GM19099 (cell line): ENCODE results near the gene ASS1.

Experiments used
- POLR2A ChIP-seq: IDR thresholded peaks from 3 replicates; pipeline ENCODE4 v1.6.1; 2011; ENCODE audit warnings: low read depth; ENCODE audit not compliant: insufficient read length; ENCODE audit errors: extremely low read depth

Gene ASS1

GRCh38 chr9:130429831-130430230 is 14.9 kb upstream of the ASS1 start:
- no peak for TF ChIP-seq POLR2A

DNA sequence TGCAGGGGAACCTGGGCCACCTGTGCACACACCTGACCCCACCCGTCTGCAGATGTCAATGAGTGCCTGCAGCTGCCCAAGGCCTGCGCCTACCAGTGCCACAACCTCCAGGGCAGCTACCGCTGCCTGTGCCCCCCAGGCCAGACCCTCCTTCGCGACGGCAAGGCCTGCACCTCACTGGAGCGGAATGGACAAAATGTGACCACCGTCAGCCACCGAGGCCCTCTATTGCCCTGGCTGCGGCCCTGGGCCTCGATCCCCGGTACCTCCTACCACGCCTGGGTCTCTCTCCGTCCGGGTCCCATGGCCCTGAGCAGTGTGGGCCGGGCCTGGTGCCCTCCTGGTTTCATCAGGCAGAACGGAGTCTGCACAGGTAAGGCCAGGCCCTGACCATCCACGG is 14.5 kb upstream of the ASS1 start:
- TF ChIP-seq POLR2A, result no peak

GRCh38 chr9:130430734-130431535 is 13.8 kb upstream of the ASS1 start:
- no peak for TF ChIP-seq POLR2A

DNA sequence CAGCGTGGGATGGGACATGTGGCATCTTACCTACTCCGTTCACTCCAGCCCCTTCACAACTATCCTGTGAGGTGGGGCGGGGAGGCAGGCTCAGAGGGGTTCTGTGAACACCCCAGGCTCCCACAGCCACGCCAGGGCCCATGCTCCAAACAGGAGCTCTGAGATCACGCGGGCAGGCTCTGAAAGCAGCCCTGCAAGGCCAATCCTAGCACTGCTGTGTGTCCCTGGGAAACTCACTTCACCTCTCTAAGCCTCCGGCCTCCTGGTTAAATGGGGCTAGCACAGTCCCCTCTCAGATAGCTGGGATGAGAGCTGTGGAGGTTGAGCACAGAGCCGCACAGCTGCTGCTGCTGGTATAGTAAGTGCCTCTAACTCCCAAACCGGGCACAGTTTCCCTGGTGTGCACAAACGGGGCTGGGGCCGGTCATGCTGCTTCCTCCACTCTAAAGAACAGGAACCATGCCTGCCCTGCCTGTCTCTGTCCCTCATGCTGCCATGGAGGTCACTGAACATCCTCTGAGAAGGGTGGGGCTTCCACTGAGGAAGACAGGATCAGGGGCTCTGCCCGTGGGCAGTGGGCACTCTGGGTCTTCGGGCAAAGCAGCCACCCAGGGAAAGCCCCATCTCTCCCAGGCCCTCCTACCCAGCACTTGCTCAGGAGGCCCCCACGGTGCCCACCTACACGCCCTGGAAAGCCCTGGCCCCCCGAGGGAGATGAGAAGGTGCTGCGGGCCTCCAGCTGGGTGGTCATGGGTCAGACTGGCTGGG is 13.0 kb upstream of the ASS1 start:
- TF ChIP-seq POLR2A, result no peak

DNA sequence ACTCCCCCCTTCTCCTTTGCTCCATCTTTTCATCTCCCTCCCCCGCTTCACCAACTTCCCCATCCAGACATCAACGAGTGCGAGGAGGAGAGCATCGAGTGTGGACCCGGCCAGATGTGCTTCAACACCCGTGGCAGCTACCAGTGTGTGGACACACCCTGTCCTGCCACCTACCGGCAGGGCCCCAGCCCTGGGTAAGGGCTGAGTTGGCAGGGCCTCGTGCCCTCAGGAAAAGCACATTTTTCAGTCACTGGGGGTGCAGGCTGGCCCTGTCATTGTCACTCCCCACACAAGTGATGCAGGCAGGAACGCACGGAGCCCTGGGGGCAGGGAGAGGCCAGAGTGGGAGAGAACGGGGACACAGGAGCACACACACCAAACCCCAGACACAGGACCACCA is 12.4 kb upstream of the ASS1 start:
- no peak for TF ChIP-seq POLR2A

DNA sequence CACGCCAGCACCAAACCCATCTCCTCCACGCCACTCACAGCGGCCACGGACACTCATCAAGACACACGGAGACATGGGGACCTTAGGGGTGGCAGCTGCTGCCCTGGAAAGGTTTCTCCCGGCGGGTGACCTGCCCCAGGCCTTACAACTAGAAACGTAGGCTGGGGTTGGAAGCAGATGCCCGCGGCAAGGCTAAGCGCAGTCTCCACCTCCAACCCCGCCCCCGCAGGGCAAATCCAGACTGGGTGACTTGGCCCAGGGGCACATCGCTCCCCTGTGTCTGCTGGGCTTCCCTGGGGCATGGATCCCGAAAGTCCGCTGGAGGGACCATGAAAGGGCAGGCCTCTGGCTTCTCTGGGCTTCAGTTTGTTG is 12.0 kb upstream of the ASS1 start:
- no peak for TF ChIP-seq POLR2A

GRCh38 chr9:130433168-130433946 is 11.4 kb upstream of the ASS1 start:
- TF ChIP-seq POLR2A, result no peak

DNA sequence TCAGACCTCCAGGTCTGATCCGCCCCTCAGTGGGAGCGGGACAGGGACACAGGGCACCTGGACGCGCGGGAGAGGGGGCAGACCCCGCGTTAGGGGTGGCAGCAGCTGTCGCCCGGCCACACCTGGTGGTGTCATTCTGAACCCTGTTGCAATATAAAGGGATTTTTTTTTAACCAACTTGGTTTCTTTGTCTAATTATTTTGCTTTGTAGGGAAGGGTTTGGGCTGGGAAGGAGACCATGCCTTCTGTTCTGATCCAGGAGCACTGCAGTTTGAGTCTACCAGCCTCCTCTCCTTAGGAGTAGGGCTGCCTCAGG is 10.9 kb upstream of the ASS1 start:
- no peak for TF ChIP-seq POLR2A

- TF ChIP-seq POLR2A, result no peak
Observed at GRCh38 chr9:130437011-130437789, 7.6 kb upstream of the ASS1 start.

DNA sequence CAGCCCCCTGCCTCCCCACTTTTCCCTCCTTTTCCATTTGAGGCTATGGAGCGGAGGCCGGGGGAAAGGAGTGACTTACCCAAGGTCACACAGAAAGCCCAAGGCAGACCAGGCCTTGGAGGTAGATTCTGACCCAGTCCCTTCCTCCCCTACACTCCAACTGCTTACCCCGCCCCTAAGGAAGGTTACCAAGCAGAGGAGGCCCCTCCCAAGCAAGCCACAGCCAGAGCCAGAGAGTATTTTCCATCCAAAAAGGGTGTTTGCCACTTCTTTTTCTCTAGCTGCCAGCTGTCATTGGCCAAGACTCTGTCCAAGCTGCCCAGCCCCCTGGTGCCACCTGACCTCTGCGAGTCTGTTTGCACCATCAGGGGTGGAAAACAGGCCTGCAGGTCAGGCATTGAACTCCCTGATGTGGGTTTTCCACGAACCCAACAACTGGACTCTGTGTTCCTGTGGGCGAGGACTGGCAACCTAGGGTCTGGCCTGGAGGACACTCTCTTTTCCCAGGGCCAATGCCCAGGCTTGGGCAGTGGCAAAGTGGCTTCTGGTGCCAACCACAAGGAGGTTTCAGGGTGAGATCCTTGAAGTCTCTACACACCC is 6.3 kb upstream of the ASS1 start:
- TF ChIP-seq POLR2A, result no peak

DNA sequence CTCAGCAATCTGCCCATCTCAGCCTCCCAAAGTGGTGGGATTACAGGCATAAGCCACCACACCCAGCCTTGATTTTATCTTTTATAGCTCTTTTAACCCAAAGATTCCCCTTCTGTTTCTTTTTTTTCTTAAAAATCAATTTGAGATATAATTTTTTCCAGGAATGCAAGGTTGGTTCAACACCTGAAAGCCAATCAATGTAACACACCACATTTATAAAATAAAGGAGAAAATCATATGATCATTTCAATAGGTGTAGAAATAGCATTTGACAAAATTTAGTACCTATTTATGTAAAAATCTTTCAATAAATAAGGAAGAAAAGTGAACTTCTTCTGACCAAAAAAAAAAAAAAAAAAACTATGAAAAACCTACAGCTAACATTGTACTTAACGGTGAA is 3.7 kb upstream of the ASS1 start:
- TF ChIP-seq POLR2A, result no peak

- TF ChIP-seq POLR2A, result no peak
Observed at GRCh38 chr9:130442746-130443455, 1.9 kb upstream of the ASS1 start.

- no peak for TF ChIP-seq POLR2A
Observed at GRCh38 chr9:130443456-130443801, 1.3 kb upstream of the ASS1 start.

- no peak for TF ChIP-seq POLR2A
Observed at GRCh38 chr9:130443840-130444492, 795 bp upstream of the ASS1 start.
